GM12878 (cell line): Measurements from ENCODE around the gene SUCO. TPM values are rescaled to one million over a fixed set of nuclear protein-coding genes. Genes with fewer than 3 reads are reported as not detected.
A peak's percentile ranks its signal among the peaks of the same experiment; 100 is the strongest.

ENCODE experiments used
- ATAC-seq: fragments of 200-7000 bp; cut with Tn5 transposase; 3 replicates; pipeline ENCODE4 v1.9.1; 2020; ENCODE audit warnings: mild to moderate bottlenecking, moderate library complexity
- BruUV-seq: library from RNA; stranded (reverse); fragments of 400-500 nt; replicated peaks from 2 replicates; lab custom pipeline; 2021; lab: Mats Ljungman, UMichigan
- CTCF ChIA-PET: fragments of 300-600 bp; sonication (Branson Sonifier 250); formaldehyde crosslinking; extraction: SDS; loops from one replicate; lab custom pipeline; 2021; ENCODE audit warnings: inconsistent platforms; lab: Yijun Ruan, JAX
- POLR2A ChIA-PET: fragments of 350-600 bp; formaldehyde crosslinking; extraction: SDS; loops from one replicate; lab custom pipeline; 2021; ENCODE audit warnings: inconsistent platforms; lab: Charles Lee
- RAD21 ChIA-PET: fragments of 300-600 bp; sonication (Branson Sonifier 250); formaldehyde crosslinking; loops from one replicate; lab custom pipeline; 2023; ENCODE audit warnings: antibody characterized with exemption; ENCODE audit not compliant: unreplicated experiment; lab: Charles Lee
- SMC1A ChIA-PET: fragments of 300-600 bp; sonication (Branson Sonifier 250); formaldehyde crosslinking; loops from one replicate; lab custom pipeline; 2023; ENCODE audit not compliant: unreplicated experiment, uncharacterized antibody; lab: Charles Lee
- DNase-seq: peaks from one replicate; pipeline ENCODE4 v3.0.0-alpha.2; 2011; ENCODE audit warnings: low read depth, low spot score
- FAIRE-seq: peaks from 3 replicates; lab custom pipeline; 2011; peaks lifted over from hg19 to GRCh38; lab: Jason Lieb, UNC
- H2AFZ ChIP-seq: 2 replicates; pipeline ENCODE4 v1.6.0; 2011; ENCODE audit warnings: low read depth, low read length, control low read depth; ENCODE audit not compliant: control insufficient read depth
- H3K27ac ChIP-seq: 2 replicates; pipeline ENCODE4 v1.5.1; 2011; ENCODE audit warnings: control low read depth; ENCODE audit not compliant: control insufficient read depth, insufficient read depth
- H3K27me3 ChIP-seq, 2 experiments: replicated peaks in 1 of 2; 2 replicates each; pipeline versions ENCODE4 v1.6.0 to v1.6.1; 2011; ENCODE audit warnings: low read length in 1 of 2; ENCODE audit not compliant: control insufficient read depth in 2 of 2, insufficient read depth in 2 of 2
- H3K36me3 ChIP-seq, 2 experiments: 2 replicates each; pipeline ENCODE4 v1.5.1; 2011; ENCODE audit warnings: low read length in 1 of 2; ENCODE audit not compliant: control insufficient read depth in 2 of 2, insufficient read depth in 2 of 2
- H3K4me1 ChIP-seq: 2 replicates; pipeline ENCODE4 v1.6.1; 2011; ENCODE audit warnings: mild to moderate bottlenecking, low read length, moderate library complexity, mixed read lengths; ENCODE audit not compliant: control insufficient read depth, insufficient read depth
- H3K4me2 ChIP-seq: 2 replicates; pipeline ENCODE4 v1.6.0; 2011; ENCODE audit warnings: control low read depth; ENCODE audit not compliant: control insufficient read depth, insufficient read depth
- H3K4me3 ChIP-seq: fragments of 200-600 bp; sonication (generic); 2 replicates; pipeline ENCODE4 v1.5.1; 2016
- H3K79me2 ChIP-seq: 2 replicates; pipeline ENCODE4 v1.6.0; 2011; ENCODE audit warnings: low read length; ENCODE audit not compliant: control insufficient read depth, insufficient read depth
- H3K9ac ChIP-seq: 2 replicates; pipeline ENCODE4 v1.8.0; 2011; ENCODE audit warnings: low read length, control low read depth, mixed read lengths; ENCODE audit not compliant: control insufficient read depth, insufficient read depth
- H3K9me3 ChIP-seq: replicated peaks from 3 replicates; pipeline ENCODE4 v1.5.1; 2011; ENCODE audit warnings: mild to moderate bottlenecking, low read length; ENCODE audit not compliant: control insufficient read depth, insufficient read depth
- H4K20me1 ChIP-seq: 2 replicates; pipeline ENCODE4 v1.6.0; 2011; ENCODE audit not compliant: control insufficient read depth, insufficient read depth
- CBFB ChIP-seq: IDR thresholded peaks from 2 replicates; pipeline ENCODE4 v1.6.1; 2016; ENCODE audit warnings: antibody characterized with exemption, low read depth
- CEBPB ChIP-seq, 2 experiments: fragments of 150-350 bp in 1 of 2; IDR thresholded peaks; 2 replicates each; pipeline ENCODE4 v1.6.1; 2012 to 2014; ENCODE audit warnings: low read depth in 2 of 2, low read length in 2 of 2, borderline replicate concordance in 1 of 2, inconsistent platforms in 1 of 2
- ETV6 ChIP-seq, 2 experiments: fragments of 450-650 bp in 1 of 2; IDR thresholded peaks in 1 of 2; conservative IDR thresholded peaks in 1 of 2; 2 replicates each; pipeline ENCODE4 v1.6.1; 2014; ENCODE audit warnings: antibody characterized with exemption in 1 of 2, borderline replicate concordance in 1 of 2, low read depth in 1 of 2, mild to moderate bottlenecking in 1 of 2, moderate library complexity in 1 of 2
- JUND ChIP-seq: IDR thresholded peaks from 2 replicates; pipeline ENCODE4 v1.6.1; 2012; ENCODE audit warnings: low read depth, mild to moderate bottlenecking, low read length, improper control_type of control experiment, moderate library complexity
- NFYB ChIP-seq: IDR thresholded peaks from 2 replicates; pipeline ENCODE4 v1.6.1; 2011; ENCODE audit warnings: low read depth, mild to moderate bottlenecking, low read length, improper control_type of control experiment, moderate library complexity; ENCODE audit not compliant: insufficient read depth
- POLR2AphosphoS5 ChIP-seq: IDR thresholded peaks from 2 replicates; pipeline ENCODE4 v1.6.1; 2011; ENCODE audit warnings: mild to moderate bottlenecking, low read length, inconsistent platforms
- POU2F2 ChIP-seq: IDR thresholded peaks from 3 replicates; pipeline ENCODE4 v1.6.1; 2011; ENCODE audit warnings: low read depth, mild to moderate bottlenecking, low read length, borderline replicate concordance
- SIN3A ChIP-seq: IDR thresholded peaks from 2 replicates; pipeline ENCODE4 v1.6.1; 2012; ENCODE audit warnings: low read depth, low read length, improper control_type of control experiment
- SMAD1 ChIP-seq: fragments of 450-650 bp; IDR thresholded peaks from 2 replicates; pipeline ENCODE4 v1.6.1; 2018; ENCODE audit warnings: mild to moderate bottlenecking, low read depth; ENCODE audit not compliant: partially characterized antibody
- ZNF207 ChIP-seq: fragments of 450-650 bp; IDR thresholded peaks from 2 replicates; pipeline ENCODE4 v1.6.1; 2014; ENCODE audit warnings: antibody characterized with exemption, mild to moderate bottlenecking, borderline replicate concordance
- WGBS: methylation state at CpG from one replicate; pipeline ENCODE4 v1.1.6; 2016; ENCODE audit warnings: low lambda C conversion rate; ENCODE audit not compliant: insufficient replicate concordance, insufficient coverage; ENCODE audit errors: missing lambda C conversion rate; 5-methylcytosine and 5-hydroxymethylcytosine counted together
- in situ Hi-C: fragments of 300-500 bp; cut with MboI; formaldehyde crosslinking; loops from 9 replicates; pipeline ENCODE4 v1.14.3; 2018; ENCODE audit warnings: mixed read lengths
- intact Hi-C: fragments of 100-400 bp; cut with micrococcal nuclease; formaldehyde crosslinking; loops from one replicate; pipeline ENCODE4 v1.14.2; 2022; ENCODE audit not compliant: unreplicated experiment
- polyA plus RNA-seq, 11 experiments: library from polyadenylated mRNA; depleted of rRNA in 4 of 11; unstranded in 6 of 11; stranded (reverse) in 5 of 11; fragments of >200 nt; fragmentation: Nextera tagmentation in 4 of 11; fragmentation: Illumina TruSeq in 1 of 11; extraction: Ambion mirVana in 4 of 11; extraction: Trizol in 1 of 11; gene quantifications; 1 replicate in 1 of 11; 2 replicates in 10 of 11; pipeline versions ENCODE4 v1.2.1 to v1.2.3, GENCODE V29; 2011 to 2016; ENCODE audit warnings: inconsistent platforms in 2 of 11, missing spikeins in 2 of 11, low read depth in 1 of 11
- total RNA-seq, 4 experiments: library from RNA; depleted of rRNA in 3 of 4; stranded (reverse); fragments of >200 nt in 3 of 4; fragmentation: Illumina TruSeq in 1 of 4; extraction: Trizol in 1 of 4; gene quantifications; 2 replicates each; pipeline versions ENCODE4 v1.2.1 to v1.2.3, GENCODE V29; 2013 to 2021
- TF ChIP-seq, protein P1 (sequence below): fragments of 450-650 bp; IDR thresholded peaks from 2 replicates; pipeline ENCODE4 v1.6.1; 2018; ENCODE audit warnings: borderline replicate concordance, mild to moderate bottlenecking; ENCODE audit not compliant: partially characterized antibody
- TF ChIP-seq, protein P2 (sequence below): fragments of 450-650 bp; IDR thresholded peaks from 2 replicates; pipeline ENCODE4 v1.6.1; 2017; ENCODE audit warnings: mild to moderate bottlenecking, low read depth, inconsistent platforms; ENCODE audit not compliant: poor library complexity, severe bottlenecking
- TF ChIP-seq, protein P3 (sequence below): fragments of 450-650 bp; IDR thresholded peaks from 2 replicates; pipeline ENCODE4 v1.6.1; 2017; ENCODE audit warnings: low read depth, mild to moderate bottlenecking, moderate library complexity
- TF ChIP-seq, protein P4 (sequence below): IDR thresholded peaks from 2 replicates; pipeline ENCODE4 v1.6.1; 2011; ENCODE audit warnings: mild to moderate bottlenecking, low read depth, low read length, moderate library complexity; ENCODE audit not compliant: insufficient replicate concordance

SUCO gene
- total and polyA plus RNA-seq, 10 of the 15 experiments (the other 5 are each of a cell fraction or from before 2014, with no cell fraction given): 1.7 to 15.3 (median 8.4) TPM

GRCh38 chr1:172532183-172532699, 709 bp upstream of the SUCO start:
- intact Hi-C loops (loop anchor here (5.0 kb wide), 1 partner anchor 1045 kb away; the partner anchor contains the start of gene PRRC2C), in situ Hi-C loops (no loop called here)
- H3K36me3 ChIP-seq: no peaks in the 10 kb centered on the region
- peak overlapping the region; percentile 85 for H3K4me3 ChIP-seq
- no peaks in the 10 kb centered on the region for H3K27me3 ChIP-seq
- POLR2A ChIA-PET: interaction anchor here (0.6 to 1.5 kb wide), 12 partner anchors 9 to 1336 kb away, joined by 3 to 6 read pairs (median 3); partner anchors contain the start of genes GAS5, VAMP4 and ZBTB37
- SMC1A ChIA-PET: interaction anchor here (0.6 to 1.5 kb wide), 8 partner anchors 10 to 951 kb away, joined by 3 to 8 read pairs (median 3); no protein-coding TSS in a partner anchor
- peak overlapping the region; percentile 100 for H2AFZ ChIP-seq
- H3K4me2 ChIP-seq: peak overlapping the region; percentile 79
- peak overlapping the region; percentile 74 for H3K9ac ChIP-seq
- peak overlapping the region; percentile 95 for H3K27ac ChIP-seq
- WGBS: 1% methylated on average over 18 of the region's 18 CpGs
- RAD21 ChIA-PET: interaction anchor here (0.6 to 1.5 kb wide), 7 partner anchors 11 to 530 kb away, joined by 3 to 8 read pairs (median 3); no protein-coding TSS in a partner anchor
- peaks cover 40% of the 10 kb centered on the region for H3K79me2 ChIP-seq
- H4K20me1 ChIP-seq: no peaks in the 10 kb centered on the region
- no TSS peak for BruUV-seq
- H3K9me3 ChIP-seq: no peaks in the 10 kb centered on the region
- CTCF ChIA-PET: interaction anchor here (0.6 to 1.5 kb wide), 5 partner anchors 13 to 275 kb away, joined by 3 to 5 read pairs (median 3); no protein-coding TSS in a partner anchor
- ATAC-seq (peak; percentile 80), FAIRE-seq (peak; percentile 98), DNase-seq (peak; percentile 98)
- peaks cover 5% of the 10 kb centered on the region; the same call in 1 of the 2 replicates for H3K4me1 ChIP-seq
- peak; percentile 38 for TF ChIP-seq SMAD1
- peak; percentile 62; the same call in 1 of the 3 replicates for TF ChIP-seq POU2F2
- peak; percentile 91 for TF ChIP-seq JUND
- TF ChIP-seq CEBPB (IDR thresholded peaks at IDR 0.05; ENCODE audit: borderline replicate concordance in 1 of 2, low read depth in 2 of 2, low read length in 2 of 2): 0 out of 4 replicates have a peak, but pooled peaks of 1 of the 2 experiments have one; percentile 3
- TF ChIP-seq, protein P1, sequence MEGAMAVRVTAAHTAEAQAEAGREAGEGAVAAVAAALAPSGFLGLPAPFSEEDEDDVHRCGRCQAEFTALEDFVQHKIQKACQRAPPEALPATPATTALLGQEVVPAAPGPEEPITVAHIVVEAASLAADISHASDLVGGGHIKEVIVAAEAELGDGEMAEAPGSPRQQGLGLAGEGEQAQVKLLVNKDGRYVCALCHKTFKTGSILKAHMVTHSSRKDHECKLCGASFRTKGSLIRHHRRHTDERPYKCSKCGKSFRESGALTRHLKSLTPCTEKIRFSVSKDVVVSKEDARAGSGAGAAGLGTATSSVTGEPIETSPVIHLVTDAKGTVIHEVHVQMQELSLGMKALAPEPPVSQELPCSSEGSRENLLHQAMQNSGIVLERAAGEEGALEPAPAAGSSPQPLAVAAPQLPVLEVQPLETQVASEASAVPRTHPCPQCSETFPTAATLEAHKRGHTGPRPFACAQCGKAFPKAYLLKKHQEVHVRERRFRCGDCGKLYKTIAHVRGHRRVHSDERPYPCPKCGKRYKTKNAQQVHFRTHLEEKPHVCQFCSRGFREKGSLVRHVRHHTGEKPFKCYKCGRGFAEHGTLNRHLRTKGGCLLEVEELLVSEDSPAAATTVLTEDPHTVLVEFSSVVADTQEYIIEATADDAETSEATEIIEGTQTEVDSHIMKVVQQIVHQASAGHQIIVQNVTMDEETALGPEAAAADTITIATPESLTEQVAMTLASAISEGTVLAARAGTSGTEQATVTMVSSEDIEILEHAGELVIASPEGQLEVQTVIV: peak; percentile 31
- TF ChIP-seq NFYB: peak; percentile 90
- TF ChIP-seq, protein P2, sequence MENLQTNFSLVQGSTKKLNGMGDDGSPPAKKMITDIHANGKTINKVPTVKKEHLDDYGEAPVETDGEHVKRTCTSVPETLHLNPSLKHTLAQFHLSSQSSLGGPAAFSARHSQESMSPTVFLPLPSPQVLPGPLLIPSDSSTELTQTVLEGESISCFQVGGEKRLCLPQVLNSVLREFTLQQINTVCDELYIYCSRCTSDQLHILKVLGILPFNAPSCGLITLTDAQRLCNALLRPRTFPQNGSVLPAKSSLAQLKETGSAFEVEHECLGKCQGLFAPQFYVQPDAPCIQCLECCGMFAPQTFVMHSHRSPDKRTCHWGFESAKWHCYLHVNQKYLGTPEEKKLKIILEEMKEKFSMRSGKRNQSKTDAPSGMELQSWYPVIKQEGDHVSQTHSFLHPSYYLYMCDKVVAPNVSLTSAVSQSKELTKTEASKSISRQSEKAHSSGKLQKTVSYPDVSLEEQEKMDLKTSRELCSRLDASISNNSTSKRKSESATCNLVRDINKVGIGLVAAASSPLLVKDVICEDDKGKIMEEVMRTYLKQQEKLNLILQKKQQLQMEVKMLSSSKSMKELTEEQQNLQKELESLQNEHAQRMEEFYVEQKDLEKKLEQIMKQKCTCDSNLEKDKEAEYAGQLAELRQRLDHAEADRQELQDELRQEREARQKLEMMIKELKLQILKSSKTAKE: peak; percentile 88
- TF ChIP-seq, protein P3, sequence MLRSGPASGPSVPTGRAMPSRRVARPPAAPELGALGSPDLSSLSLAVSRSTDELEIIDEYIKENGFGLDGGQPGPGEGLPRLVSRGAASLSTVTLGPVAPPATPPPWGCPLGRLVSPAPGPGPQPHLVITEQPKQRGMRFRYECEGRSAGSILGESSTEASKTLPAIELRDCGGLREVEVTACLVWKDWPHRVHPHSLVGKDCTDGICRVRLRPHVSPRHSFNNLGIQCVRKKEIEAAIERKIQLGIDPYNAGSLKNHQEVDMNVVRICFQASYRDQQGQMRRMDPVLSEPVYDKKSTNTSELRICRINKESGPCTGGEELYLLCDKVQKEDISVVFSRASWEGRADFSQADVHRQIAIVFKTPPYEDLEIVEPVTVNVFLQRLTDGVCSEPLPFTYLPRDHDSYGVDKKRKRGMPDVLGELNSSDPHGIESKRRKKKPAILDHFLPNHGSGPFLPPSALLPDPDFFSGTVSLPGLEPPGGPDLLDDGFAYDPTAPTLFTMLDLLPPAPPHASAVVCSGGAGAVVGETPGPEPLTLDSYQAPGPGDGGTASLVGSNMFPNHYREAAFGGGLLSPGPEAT: peak; percentile 77
- TF ChIP-seq, protein P4, sequence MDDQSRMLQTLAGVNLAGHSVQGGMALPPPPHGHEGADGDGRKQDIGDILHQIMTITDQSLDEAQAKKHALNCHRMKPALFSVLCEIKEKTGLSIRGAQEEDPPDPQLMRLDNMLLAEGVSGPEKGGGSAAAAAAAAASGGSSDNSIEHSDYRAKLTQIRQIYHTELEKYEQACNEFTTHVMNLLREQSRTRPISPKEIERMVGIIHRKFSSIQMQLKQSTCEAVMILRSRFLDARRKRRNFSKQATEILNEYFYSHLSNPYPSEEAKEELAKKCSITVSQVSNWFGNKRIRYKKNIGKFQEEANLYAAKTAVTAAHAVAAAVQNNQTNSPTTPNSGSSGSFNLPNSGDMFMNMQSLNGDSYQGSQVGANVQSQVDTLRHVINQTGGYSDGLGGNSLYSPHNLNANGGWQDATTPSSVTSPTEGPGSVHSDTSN: no peak
- peak; percentile 66; the same call in 1 of the 2 replicates for TF ChIP-seq SIN3A
- peak; percentile 66 for TF ChIP-seq CBFB
- TF ChIP-seq ZNF207: peak; percentile 48; the same call in 1 of the 2 replicates
- no peak for TF ChIP-seq ETV6 (conservative IDR thresholded peaks at IDR 0.05 in 1 of 2, IDR thresholded peaks at IDR 0.05 in 1 of 2; ENCODE audit: borderline replicate concordance in 1 of 2, low read depth in 1 of 2)
- TF ChIP-seq POLR2AphosphoS5: peak; percentile 93
